HepG2 (cell line): ENCODE results near the gene TOM1L1. TPM values are rescaled to one million over a fixed set of nuclear protein-coding genes. Genes with fewer than 3 reads are reported as not detected.

Experiments used
- ARID2 ChIP-seq: sonication (generic); formaldehyde crosslinking; IDR thresholded peaks from 2 replicates; pipeline ENCODE4 v1.8.1; 2022; ENCODE audit warnings: mild to moderate bottlenecking, missing genetic modification reagents, borderline replicate concordance
- ARNTL ChIP-seq: sonication (generic); formaldehyde crosslinking; IDR thresholded peaks from 2 replicates; pipeline ENCODE4 v1.4.0; 2020; ENCODE audit warnings: mild to moderate bottlenecking, missing genetic modification reagents
- BRD4 ChIP-seq: sonication (generic); formaldehyde crosslinking; IDR thresholded peaks from 2 replicates; pipeline ENCODE4 v1.4.0; 2020; ENCODE audit warnings: missing genetic modification reagents
- JUND ChIP-seq: sonication (generic); formaldehyde crosslinking; IDR thresholded peaks from 2 replicates; pipeline ENCODE4 v1.8.0; 2022; ENCODE audit warnings: mild to moderate bottlenecking, missing genetic modification reagents
- MED8 ChIP-seq: sonication (generic); formaldehyde crosslinking; IDR thresholded peaks from 2 replicates; pipeline ENCODE4 v1.8.1; 2023; ENCODE audit warnings: mild to moderate bottlenecking, missing genetic modification reagents; ENCODE audit not compliant: insufficient replicate concordance
- MEIS1 ChIP-seq: sonication (generic); formaldehyde crosslinking; IDR thresholded peaks from 2 replicates; pipeline ENCODE4 v1.9.0; 2021; ENCODE audit warnings: mild to moderate bottlenecking, missing genetic modification reagents, moderate library complexity, borderline replicate concordance
- PHF5A ChIP-seq: IDR thresholded peaks from one replicate; pipeline ENCODE4 v1.6.1; 2018; ENCODE audit warnings: low read depth, missing genetic modification reagents; ENCODE audit not compliant: unreplicated experiment
- SKI ChIP-seq: fragments of 450-650 bp; IDR thresholded peaks from one replicate; pipeline ENCODE4 v1.6.1; 2018; ENCODE audit warnings: mild to moderate bottlenecking; ENCODE audit not compliant: partially characterized antibody
- SRY ChIP-seq: sonication (generic); formaldehyde crosslinking; IDR thresholded peaks from 2 replicates; pipeline ENCODE4 v1.8.0; 2022; ENCODE audit warnings: mild to moderate bottlenecking, missing genetic modification reagents
- ZBTB38 ChIP-seq: sonication (generic); formaldehyde crosslinking; IDR thresholded peaks from 2 replicates; pipeline ENCODE4 v1.5.1; 2020; ENCODE audit warnings: mild to moderate bottlenecking, missing genetic modification reagents
- ZNF253 ChIP-seq: sonication (generic); formaldehyde crosslinking; IDR thresholded peaks from 2 replicates; pipeline ENCODE4 v1.8.0; 2022; ENCODE audit warnings: mild to moderate bottlenecking, missing genetic modification reagents, borderline replicate concordance
- ZNF337 ChIP-seq: sonication (generic); formaldehyde crosslinking; IDR thresholded peaks from 2 replicates; pipeline ENCODE4 v1.5.1; 2020; ENCODE audit warnings: missing genetic modification reagents, low read depth, mild to moderate bottlenecking, borderline replicate concordance
- ZNF672 ChIP-seq: sonication (generic); formaldehyde crosslinking; IDR thresholded peaks from 2 replicates; pipeline ENCODE4 v1.8.1; 2022; ENCODE audit warnings: missing genetic modification reagents
- ZNF879 ChIP-seq: sonication (generic); formaldehyde crosslinking; IDR thresholded peaks from 2 replicates; pipeline ENCODE4 v1.8.1; 2023; ENCODE audit warnings: missing genetic modification reagents
- polyA plus RNA-seq, 8 experiments: library from polyadenylated mRNA; depleted of rRNA in 3 of 8; stranded (reverse) in 7 of 8; unstranded in 1 of 8; fragments of >200 nt; fragmentation: Illumina TruSeq in 4 of 8; extraction: Trizol in 4 of 8; gene quantifications; 2 replicates each; pipeline versions ENCODE4 v1.2.1 to v1.2.3, GENCODE V29; 2011 to 2016; ENCODE audit warnings: low read depth in 4 of 8, missing spikeins in 1 of 8, mixed read lengths in 1 of 8; ENCODE audit not compliant: insufficient read depth in 1 of 8
- total RNA-seq, 5 experiments: library from RNA; depleted of rRNA; stranded (reverse); fragments of >200 nt; fragmentation: Illumina TruSeq; extraction: Trizol; gene quantifications; 2 replicates each; pipeline ENCODE4 v1.2.3, GENCODE V29; 2016; ENCODE audit warnings: low read depth in 1 of 5
- TF ChIP-seq, protein P1 (sequence below): sonication (generic); formaldehyde crosslinking; IDR thresholded peaks from 2 replicates; pipeline ENCODE4 v1.5.0; 2020; ENCODE audit warnings: mild to moderate bottlenecking, missing genetic modification reagents, borderline replicate concordance
- TF ChIP-seq, protein P2 (sequence below): sonication (generic); formaldehyde crosslinking; IDR thresholded peaks from 2 replicates; pipeline ENCODE4 v1.5.1; 2020; ENCODE audit warnings: mild to moderate bottlenecking, missing genetic modification reagents, borderline replicate concordance
- TF ChIP-seq, protein P3 (sequence below): sonication (generic); formaldehyde crosslinking; IDR thresholded peaks from 2 replicates; pipeline ENCODE4 v1.8.1; 2023; ENCODE audit warnings: mild to moderate bottlenecking, missing genetic modification reagents
- TF ChIP-seq, protein P4 (sequence below): IDR thresholded peaks from 2 replicates; pipeline ENCODE4 v1.6.1; 2016; ENCODE audit warnings: low read depth, missing genetic modification reagents, missing compliant biosample characterization

TOM1L1 gene
- total and polyA plus RNA-seq, 2 of the 13 experiments (the other 11 are each of a cell fraction or from before 2014, with no cell fraction given) = 45.3 to 51.3 TPM

DNA sequence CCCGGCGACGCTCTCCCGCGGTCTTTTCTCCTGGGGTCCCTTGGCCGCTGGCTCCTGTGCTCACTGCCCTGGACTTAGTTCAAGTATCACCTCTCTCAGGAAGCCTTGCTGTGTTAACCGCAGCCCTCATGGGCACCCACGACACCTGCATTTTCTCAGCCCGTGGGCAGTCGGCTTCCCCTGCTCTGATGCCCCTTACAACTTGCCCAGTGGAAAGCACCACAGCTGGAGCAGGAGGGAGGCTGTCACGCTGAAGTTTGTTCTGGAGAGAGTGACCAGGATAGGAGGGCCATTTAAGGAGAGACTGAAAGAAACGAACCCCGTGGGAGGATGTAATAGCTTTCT lies 68.3 kb downstream of the TOM1L1 start (continued):
- TF ChIP-seq, protein P1, sequence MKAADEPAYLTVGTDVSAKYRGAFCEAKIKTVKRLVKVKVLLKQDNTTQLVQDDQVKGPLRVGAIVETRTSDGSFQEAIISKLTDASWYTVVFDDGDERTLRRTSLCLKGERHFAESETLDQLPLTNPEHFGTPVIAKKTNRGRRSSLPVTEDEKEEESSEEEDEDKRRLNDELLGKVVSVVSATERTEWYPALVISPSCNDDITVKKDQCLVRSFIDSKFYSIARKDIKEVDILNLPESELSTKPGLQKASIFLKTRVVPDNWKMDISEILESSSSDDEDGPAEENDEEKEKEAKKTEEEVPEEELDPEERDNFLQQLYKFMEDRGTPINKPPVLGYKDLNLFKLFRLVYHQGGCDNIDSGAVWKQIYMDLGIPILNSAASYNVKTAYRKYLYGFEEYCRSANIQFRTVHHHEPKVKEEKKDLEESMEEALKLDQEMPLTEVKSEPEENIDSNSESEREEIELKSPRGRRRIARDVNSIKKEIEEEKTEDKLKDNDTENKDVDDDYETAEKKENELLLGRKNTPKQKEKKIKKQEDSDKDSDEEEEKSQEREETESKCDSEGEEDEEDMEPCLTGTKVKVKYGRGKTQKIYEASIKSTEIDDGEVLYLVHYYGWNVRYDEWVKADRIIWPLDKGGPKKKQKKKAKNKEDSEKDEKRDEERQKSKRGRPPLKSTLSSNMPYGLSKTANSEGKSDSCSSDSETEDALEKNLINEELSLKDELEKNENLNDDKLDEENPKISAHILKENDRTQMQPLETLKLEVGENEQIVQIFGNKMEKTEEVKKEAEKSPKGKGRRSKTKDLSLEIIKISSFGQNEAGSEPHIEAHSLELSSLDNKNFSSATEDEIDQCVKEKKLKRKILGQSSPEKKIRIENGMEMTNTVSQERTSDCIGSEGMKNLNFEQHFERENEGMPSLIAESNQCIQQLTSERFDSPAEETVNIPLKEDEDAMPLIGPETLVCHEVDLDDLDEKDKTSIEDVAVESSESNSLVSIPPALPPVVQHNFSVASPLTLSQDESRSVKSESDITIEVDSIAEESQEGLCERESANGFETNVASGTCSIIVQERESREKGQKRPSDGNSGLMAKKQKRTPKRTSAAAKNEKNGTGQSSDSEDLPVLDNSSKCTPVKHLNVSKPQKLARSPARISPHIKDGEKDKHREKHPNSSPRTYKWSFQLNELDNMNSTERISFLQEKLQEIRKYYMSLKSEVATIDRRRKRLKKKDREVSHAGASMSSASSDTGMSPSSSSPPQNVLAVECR (CRISPR knock-in tag) = peak; percentile 36
- no peak for TF ChIP-seq MEIS1 (CRISPR knock-in tag)
- no peak for TF ChIP-seq JUND
- TF ChIP-seq ZNF253 (CRISPR knock-in tag) = no peak; the same call in 1 of the 2 replicates
- TF ChIP-seq PHF5A = no peak
- TF ChIP-seq BRD4 (CRISPR knock-in tag) = no peak
- peak; percentile 78 for TF ChIP-seq ARNTL
- TF ChIP-seq ZNF672 (CRISPR knock-in tag) = no peak
- no peak for TF ChIP-seq ZBTB38
- no peak for TF ChIP-seq ARID2 (CRISPR knock-in tag)
- TF ChIP-seq ZNF337 (CRISPR knock-in tag) = peak; percentile 73; the same call in 1 of the 2 replicates
- no peak for TF ChIP-seq ZNF879 (CRISPR knock-in tag)
- TF ChIP-seq, protein P2, sequence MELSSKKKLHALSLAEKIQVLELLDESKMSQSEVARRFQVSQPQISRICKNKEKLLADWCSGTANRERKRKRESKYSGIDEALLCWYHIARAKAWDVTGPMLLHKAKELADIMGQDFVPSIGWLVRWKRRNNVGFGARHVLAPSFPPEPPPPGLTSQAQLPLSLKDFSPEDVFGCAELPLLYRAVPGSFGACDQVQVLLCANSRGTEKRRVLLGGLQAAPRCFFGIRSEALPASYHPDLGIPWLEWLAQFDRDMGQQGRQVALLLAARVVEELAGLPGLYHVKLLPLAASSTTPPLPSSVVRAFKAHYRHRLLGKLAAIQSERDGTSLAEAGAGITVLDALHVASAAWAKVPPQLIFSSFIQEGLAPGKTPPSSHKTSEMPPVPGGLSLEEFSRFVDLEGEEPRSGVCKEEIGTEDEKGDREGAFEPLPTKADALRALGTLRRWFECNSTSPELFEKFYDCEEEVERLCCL (CRISPR knock-in tag) = no peak
- no peak for TF ChIP-seq SRY (CRISPR knock-in tag)
- TF ChIP-seq MED8 (CRISPR knock-in tag) = no peak
- TF ChIP-seq, protein P3, sequence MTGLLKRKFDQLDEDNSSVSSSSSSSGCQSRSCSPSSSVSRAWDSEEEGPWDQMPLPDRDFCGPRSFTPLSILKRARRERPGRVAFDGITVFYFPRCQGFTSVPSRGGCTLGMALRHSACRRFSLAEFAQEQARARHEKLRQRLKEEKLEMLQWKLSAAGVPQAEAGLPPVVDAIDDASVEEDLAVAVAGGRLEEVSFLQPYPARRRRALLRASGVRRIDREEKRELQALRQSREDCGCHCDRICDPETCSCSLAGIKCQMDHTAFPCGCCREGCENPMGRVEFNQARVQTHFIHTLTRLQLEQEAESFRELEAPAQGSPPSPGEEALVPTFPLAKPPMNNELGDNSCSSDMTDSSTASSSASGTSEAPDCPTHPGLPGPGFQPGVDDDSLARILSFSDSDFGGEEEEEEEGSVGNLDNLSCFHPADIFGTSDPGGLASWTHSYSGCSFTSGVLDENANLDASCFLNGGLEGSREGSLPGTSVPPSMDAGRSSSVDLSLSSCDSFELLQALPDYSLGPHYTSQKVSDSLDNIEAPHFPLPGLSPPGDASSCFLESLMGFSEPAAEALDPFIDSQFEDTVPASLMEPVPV (CRISPR knock-in tag) = no peak
- TF ChIP-seq, protein P4, sequence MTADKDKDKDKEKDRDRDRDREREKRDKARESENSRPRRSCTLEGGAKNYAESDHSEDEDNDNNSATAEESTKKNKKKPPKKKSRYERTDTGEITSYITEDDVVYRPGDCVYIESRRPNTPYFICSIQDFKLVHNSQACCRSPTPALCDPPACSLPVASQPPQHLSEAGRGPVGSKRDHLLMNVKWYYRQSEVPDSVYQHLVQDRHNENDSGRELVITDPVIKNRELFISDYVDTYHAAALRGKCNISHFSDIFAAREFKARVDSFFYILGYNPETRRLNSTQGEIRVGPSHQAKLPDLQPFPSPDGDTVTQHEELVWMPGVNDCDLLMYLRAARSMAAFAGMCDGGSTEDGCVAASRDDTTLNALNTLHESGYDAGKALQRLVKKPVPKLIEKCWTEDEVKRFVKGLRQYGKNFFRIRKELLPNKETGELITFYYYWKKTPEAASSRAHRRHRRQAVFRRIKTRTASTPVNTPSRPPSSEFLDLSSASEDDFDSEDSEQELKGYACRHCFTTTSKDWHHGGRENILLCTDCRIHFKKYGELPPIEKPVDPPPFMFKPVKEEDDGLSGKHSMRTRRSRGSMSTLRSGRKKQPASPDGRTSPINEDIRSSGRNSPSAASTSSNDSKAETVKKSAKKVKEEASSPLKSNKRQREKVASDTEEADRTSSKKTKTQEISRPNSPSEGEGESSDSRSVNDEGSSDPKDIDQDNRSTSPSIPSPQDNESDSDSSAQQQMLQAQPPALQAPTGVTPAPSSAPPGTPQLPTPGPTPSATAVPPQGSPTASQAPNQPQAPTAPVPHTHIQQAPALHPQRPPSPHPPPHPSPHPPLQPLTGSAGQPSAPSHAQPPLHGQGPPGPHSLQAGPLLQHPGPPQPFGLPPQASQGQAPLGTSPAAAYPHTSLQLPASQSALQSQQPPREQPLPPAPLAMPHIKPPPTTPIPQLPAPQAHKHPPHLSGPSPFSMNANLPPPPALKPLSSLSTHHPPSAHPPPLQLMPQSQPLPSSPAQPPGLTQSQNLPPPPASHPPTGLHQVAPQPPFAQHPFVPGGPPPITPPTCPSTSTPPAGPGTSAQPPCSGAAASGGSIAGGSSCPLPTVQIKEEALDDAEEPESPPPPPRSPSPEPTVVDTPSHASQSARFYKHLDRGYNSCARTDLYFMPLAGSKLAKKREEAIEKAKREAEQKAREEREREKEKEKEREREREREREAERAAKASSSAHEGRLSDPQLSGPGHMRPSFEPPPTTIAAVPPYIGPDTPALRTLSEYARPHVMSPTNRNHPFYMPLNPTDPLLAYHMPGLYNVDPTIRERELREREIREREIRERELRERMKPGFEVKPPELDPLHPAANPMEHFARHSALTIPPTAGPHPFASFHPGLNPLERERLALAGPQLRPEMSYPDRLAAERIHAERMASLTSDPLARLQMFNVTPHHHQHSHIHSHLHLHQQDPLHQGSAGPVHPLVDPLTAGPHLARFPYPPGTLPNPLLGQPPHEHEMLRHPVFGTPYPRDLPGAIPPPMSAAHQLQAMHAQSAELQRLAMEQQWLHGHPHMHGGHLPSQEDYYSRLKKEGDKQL (CRISPR knock-in tag) = no peak
- TF ChIP-seq SKI = peak; percentile 10
